Activated CD8-positive, alpha-beta T cell treated with anti-CD3 and anti-CD28 coated beads for 36 hours (primary cell): Measurements from ENCODE around the gene RALGDS. TPM values are rescaled to one million over a fixed set of nuclear protein-coding genes. Genes with fewer than 3 reads are reported as not detected.

Source experiments
- ATAC-seq: fragments of 200-7000 bp; cut with Tn5 transposase; one replicate; pipeline ENCODE4 v1.10.0; 2021; ENCODE audit warnings: mild to moderate bottlenecking, moderate library complexity
- CTCF ChIA-PET: fragments of 350-600 bp; sonication (Branson Sonifier 250); formaldehyde crosslinking; loops from one replicate; lab custom pipeline; 2021; ENCODE audit warnings: antibody characterized with exemption; lab: Charles Lee
- POLR2A ChIA-PET: fragments of 350-600 bp; sonication (Branson Sonifier 250); formaldehyde crosslinking; loops from one replicate; lab custom pipeline; 2021; ENCODE audit warnings: antibody characterized with exemption; lab: Charles Lee
- DNase-seq: peaks from one replicate; pipeline ENCODE4 v3.0.0-alpha.2; 2020
- H3K27ac Mint-ChIP-seq: one replicate; pipeline ENCODE4 v1.8.0; 2021; ENCODE audit warnings: mild to moderate bottlenecking, mixed read lengths
- H3K27me3 Mint-ChIP-seq: one replicate; pipeline ENCODE4 v1.8.0; 2021; ENCODE audit warnings: mixed read lengths
- H3K36me3 Mint-ChIP-seq: one replicate; pipeline ENCODE4 v1.8.0; 2021; ENCODE audit warnings: low read depth, mixed read lengths
- H3K4me1 Mint-ChIP-seq: one replicate; pipeline ENCODE4 v1.8.0; 2021; ENCODE audit warnings: low read depth, mixed read lengths
- H3K4me3 Mint-ChIP-seq: one replicate; pipeline ENCODE4 v1.8.0; 2021; ENCODE audit warnings: mild to moderate bottlenecking, moderate library complexity, mixed read lengths
- H3K9me3 Mint-ChIP-seq: one replicate; pipeline ENCODE4 v1.8.0; 2021; ENCODE audit warnings: mixed read lengths
- intact Hi-C: fragments of 100-400 bp; cut with micrococcal nuclease; formaldehyde crosslinking; loops from one replicate; pipeline ENCODE4 v1.10.0; 2022
- total RNA-seq, 2 experiments: library from RNA; stranded (reverse); gene quantifications; one replicate each; pipeline ENCODE4 v1.2.3, GENCODE V29; 2021
- TF ChIP-seq, protein P1 (sequence below): fragments of 200-600 bp; IDR thresholded peaks from one replicate; pipeline ENCODE4 v1.8.0; 2022; ENCODE audit warnings: antibody characterized with exemption, mild to moderate bottlenecking

RALGDS gene
- total RNA-seq, 2 experiments from 2014 or later, result 80.5 to 88.2 TPM

DNA sequence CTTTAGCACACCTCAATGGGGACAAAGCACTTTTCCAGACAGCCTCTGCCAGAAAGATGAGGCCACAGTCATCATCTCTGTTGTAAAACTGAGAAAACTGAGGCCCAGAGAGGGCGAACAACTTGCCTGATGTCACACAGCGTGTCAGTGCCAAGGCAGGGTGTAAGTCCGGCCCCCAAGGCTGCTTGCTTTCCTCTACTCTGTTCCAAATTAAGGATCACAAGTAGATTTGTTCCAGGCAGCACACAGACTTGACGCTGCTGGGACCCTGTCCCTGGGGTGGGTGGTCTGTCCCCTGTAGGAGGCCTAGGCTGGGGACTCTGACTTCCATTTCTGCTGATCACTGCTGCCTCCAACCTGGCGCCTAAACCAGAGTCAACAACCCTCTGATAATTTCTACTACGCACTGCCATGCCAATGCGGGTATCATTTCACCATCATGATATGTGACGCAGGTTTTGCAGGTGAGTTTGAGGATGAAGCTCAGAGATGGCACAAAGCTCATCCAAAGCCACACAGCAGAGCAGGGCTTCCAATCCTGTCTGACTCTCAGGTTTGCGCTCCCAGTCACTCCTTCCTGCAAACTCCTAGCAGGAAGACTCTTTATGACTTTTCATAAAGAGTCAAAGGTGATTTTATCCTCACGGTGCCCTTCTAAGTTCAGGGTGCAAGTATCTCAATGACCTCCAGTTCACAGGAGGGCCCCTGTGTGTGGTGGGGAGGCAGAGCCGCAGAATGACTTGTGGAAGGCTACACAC lies 13.5 kb upstream of the RALGDS start:
- H3K9me3 Mint-ChIP-seq, result no peaks in the 10 kb centered on the region
- peaks cover 14% of the 10 kb centered on the region for H3K36me3 Mint-ChIP-seq
- H3K4me1 Mint-ChIP-seq, result peaks cover 70% of the 10 kb centered on the region
- peak overlapping the region; percentile 93 for H3K27ac Mint-ChIP-seq
- peak; percentile 55 for DNase-seq
- CTCF ChIA-PET, result interaction anchor here (0.7 to 12.6 kb wide), 6 partner anchors 12 to 113 kb away, joined by 3 to 177 read pairs (median 3); no protein-coding TSS in a partner anchor
- H3K27me3 Mint-ChIP-seq, result no peaks in the 10 kb centered on the region
- intact Hi-C loops, result no loop called here
- peak overlapping the region; percentile 47 for H3K4me3 Mint-ChIP-seq
- peak; percentile 9 for ATAC-seq
- POLR2A ChIA-PET, result interaction anchor here (1.0 to 7.6 kb wide), 7 partner anchors 8 to 215 kb away, joined by 3 to 78 read pairs (median 5); partner anchors contain the start of gene RALGDS
- TF ChIP-seq, protein P1, sequence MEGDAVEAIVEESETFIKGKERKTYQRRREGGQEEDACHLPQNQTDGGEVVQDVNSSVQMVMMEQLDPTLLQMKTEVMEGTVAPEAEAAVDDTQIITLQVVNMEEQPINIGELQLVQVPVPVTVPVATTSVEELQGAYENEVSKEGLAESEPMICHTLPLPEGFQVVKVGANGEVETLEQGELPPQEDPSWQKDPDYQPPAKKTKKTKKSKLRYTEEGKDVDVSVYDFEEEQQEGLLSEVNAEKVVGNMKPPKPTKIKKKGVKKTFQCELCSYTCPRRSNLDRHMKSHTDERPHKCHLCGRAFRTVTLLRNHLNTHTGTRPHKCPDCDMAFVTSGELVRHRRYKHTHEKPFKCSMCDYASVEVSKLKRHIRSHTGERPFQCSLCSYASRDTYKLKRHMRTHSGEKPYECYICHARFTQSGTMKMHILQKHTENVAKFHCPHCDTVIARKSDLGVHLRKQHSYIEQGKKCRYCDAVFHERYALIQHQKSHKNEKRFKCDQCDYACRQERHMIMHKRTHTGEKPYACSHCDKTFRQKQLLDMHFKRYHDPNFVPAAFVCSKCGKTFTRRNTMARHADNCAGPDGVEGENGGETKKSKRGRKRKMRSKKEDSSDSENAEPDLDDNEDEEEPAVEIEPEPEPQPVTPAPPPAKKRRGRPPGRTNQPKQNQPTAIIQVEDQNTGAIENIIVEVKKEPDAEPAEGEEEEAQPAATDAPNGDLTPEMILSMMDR, result no peak

DNA sequence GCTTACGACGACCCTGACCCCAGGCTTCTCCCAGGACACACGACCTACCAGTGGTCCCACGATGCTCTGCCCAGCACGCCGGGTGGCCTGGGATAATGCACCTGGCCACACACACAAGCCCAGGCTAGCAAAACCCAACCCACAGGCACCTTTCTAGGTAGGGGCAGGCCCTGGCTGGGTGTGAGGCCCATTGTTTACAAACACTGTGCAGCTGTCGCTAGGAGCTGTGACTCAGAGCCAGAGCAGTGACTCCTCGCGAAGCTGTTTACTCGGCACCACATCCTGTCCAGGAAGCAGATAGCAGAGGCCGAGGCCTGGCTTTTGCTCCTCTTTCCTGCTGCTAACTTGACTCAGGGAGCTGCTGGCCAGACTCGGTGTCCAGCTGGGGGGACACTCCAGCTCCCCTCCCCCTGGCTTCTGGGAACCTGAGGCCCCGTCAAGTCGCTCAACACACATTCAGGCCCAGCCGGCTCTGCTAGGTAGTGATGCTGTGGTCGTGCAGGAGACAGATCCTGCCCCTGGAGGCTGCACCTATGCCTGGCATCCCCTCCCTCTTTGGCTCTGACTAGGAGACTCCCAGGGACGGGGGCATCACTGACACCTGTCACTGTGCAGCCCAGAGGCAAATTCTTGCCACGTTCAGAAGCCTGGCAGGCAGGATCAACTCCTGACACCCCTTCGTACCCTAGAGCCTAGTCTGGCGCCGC lies 12.8 kb upstream of the RALGDS start:
- no peaks in the 10 kb centered on the region for H3K9me3 Mint-ChIP-seq
- ATAC-seq, result peak; percentile 81
- peak overlapping the region; percentile 93 for H3K27ac Mint-ChIP-seq

DNA sequence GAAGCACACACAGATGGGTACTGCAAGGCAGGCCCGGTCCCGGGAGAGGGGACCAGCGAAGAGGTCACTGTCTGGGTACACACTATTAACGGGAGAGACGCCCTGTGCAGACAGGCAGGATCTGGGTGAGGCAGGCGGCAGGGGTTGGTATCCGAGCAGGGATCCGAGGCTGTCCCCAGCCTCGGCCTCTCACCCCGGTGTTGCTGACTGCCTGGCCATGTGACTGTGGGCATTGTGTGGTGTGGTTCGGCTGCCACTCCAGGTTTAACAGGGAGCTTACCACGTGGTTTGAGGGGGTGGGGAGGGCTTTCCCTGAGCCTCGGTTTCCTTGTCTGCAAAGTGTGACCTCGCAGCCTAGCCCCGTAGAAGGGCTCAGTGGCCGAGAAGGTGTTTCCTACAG lies 11.1 kb upstream of the RALGDS start:
- intact Hi-C loops, result no loop called here
- no peak for ATAC-seq
- no peak for DNase-seq
- H3K27me3 Mint-ChIP-seq, result no peaks in the 10 kb centered on the region
- POLR2A ChIA-PET, result interaction anchor here (0.8 to 7.6 kb wide), 6 partner anchors 9 to 101 kb away, joined by 3 to 78 read pairs (median 4); partner anchors contain the start of genes GTF3C5 and RALGDS
- no peak overlapping the region for H3K4me3 Mint-ChIP-seq
- CTCF ChIA-PET, result interaction anchor here (2.1 to 12.6 kb wide), 2 partner anchors 9 to 14 kb away, joined by 5 to 177 read pairs; no protein-coding TSS in a partner anchor
- peaks cover 75% of the 10 kb centered on the region for H3K4me1 Mint-ChIP-seq
- H3K36me3 Mint-ChIP-seq, result peaks cover 22% of the 10 kb centered on the region
- no peaks in the 10 kb centered on the region for H3K9me3 Mint-ChIP-seq
- TF ChIP-seq, protein P1, result no peak
- peak overlapping the region; percentile 94 for H3K27ac Mint-ChIP-seq

More for the DNA sequence above, 12.8 kb upstream of the RALGDS start:
- Mint-ChIP-seq H3K27me3 (no peaks in the 10 kb centered on the region), H3K36me3 (peaks cover 16% of the 10 kb centered on the region), H3K4me1 (peaks cover 71% of the 10 kb centered on the region), H3K4me3 (peak overlapping the region; percentile 47)
- intact Hi-C loops, result no loop called here
- TF ChIP-seq, protein P1, result no peak
- peak; percentile 94 for DNase-seq
- ChIA-PET POLR2A (interaction anchor here (0.6 to 7.6 kb wide), 11 partner anchors 8 to 239 kb away, joined by 3 to 78 read pairs (median 4); partner anchors contain the start of genes GTF3C5 and RALGDS), CTCF (interaction anchor here (0.8 to 12.6 kb wide), 7 partner anchors 11 to 112 kb away, joined by 3 to 177 read pairs (median 4); no protein-coding TSS in a partner anchor)

DNA sequence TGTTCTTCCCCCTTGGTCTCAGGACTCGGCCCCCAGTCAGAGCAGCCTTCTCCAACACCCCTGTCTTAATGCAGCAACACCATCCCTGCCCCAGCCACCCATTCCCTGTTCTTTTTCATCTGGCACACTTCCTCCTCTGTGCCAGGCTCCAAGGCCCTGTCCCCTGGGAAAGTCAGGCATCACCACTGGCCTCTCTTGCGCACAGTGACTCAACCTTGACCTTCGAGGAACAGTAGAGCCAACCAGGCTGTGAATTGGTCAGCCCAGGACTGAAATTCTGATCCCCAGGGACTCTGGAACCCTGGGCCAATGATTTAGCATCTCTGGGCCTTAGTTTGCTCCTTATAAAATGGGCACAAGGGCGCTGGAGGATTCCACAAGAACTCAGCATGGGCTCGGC lies 10.5 kb upstream of the RALGDS start:
- CTCF ChIA-PET, result interaction anchor here (12.6 kb wide), 1 partner anchor 15 kb away, joined by 177 read pairs; no protein-coding TSS in a partner anchor
- TF ChIP-seq, protein P1, result no peak
- intact Hi-C loops, result no loop called here
- Mint-ChIP-seq H3K27ac (peak overlapping the region; percentile 94), H3K4me3 (peak overlapping the region; percentile 58), H3K4me1 (peaks cover 80% of the 10 kb centered on the region), H3K27me3 (no peaks in the 10 kb centered on the region), H3K36me3 (peaks cover 22% of the 10 kb centered on the region), H3K9me3 (no peaks in the 10 kb centered on the region)
- POLR2A ChIA-PET, result interaction anchor here (1.3 to 7.6 kb wide), 5 partner anchors 9 to 101 kb away, joined by 3 to 78 read pairs (median 4); partner anchors contain the start of genes GTF3C5 and RALGDS
- no peak for ATAC-seq
- no peak for DNase-seq
